Choroid plexus epithelial cell (primary cell): ENCODE results near the gene EPOP.
A peak's percentile ranks its signal among the peaks of the same experiment; 100 is the strongest.

ENCODE experiments used
- DNase-seq: peaks from one replicate; pipeline ENCODE4 v3.0.0-alpha.2; 2010; ENCODE audit warnings: low read depth
- H3K4me3 ChIP-seq: 2 replicates; pipeline ENCODE4 v1.5.1; 2011; ENCODE audit warnings: low read depth, mild to moderate bottlenecking, control low read depth, low read length, moderate library complexity
- TF ChIP-seq, protein P1 (sequence below): conservative IDR thresholded peaks from 2 replicates; pipeline ENCODE4 v1.5.1; 2011; ENCODE audit warnings: low read depth, mild to moderate bottlenecking, control low read depth, inconsistent platforms, low read length, moderate library complexity

EPOP gene

DNA sequence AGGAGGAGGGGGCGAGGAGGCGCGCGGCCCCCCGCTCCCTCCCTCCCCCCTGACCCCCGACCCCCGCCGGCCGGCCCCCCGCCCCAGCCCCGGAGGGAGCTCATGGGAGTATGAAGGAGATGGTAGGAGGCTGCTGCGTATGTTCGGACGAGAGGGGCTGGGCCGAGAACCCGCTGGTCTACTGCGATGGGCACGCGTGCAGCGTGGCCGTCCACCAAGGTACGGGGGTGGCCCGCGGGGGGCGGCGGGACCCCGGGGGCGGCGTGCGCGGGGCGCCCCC, 30.7 kb upstream of the EPOP start:
- peak overlapping the region; percentile 67 for H3K4me3 ChIP-seq
- TF ChIP-seq, protein P1, sequence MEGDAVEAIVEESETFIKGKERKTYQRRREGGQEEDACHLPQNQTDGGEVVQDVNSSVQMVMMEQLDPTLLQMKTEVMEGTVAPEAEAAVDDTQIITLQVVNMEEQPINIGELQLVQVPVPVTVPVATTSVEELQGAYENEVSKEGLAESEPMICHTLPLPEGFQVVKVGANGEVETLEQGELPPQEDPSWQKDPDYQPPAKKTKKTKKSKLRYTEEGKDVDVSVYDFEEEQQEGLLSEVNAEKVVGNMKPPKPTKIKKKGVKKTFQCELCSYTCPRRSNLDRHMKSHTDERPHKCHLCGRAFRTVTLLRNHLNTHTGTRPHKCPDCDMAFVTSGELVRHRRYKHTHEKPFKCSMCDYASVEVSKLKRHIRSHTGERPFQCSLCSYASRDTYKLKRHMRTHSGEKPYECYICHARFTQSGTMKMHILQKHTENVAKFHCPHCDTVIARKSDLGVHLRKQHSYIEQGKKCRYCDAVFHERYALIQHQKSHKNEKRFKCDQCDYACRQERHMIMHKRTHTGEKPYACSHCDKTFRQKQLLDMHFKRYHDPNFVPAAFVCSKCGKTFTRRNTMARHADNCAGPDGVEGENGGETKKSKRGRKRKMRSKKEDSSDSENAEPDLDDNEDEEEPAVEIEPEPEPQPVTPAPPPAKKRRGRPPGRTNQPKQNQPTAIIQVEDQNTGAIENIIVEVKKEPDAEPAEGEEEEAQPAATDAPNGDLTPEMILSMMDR = no peak
- no peak for DNase-seq

DNA sequence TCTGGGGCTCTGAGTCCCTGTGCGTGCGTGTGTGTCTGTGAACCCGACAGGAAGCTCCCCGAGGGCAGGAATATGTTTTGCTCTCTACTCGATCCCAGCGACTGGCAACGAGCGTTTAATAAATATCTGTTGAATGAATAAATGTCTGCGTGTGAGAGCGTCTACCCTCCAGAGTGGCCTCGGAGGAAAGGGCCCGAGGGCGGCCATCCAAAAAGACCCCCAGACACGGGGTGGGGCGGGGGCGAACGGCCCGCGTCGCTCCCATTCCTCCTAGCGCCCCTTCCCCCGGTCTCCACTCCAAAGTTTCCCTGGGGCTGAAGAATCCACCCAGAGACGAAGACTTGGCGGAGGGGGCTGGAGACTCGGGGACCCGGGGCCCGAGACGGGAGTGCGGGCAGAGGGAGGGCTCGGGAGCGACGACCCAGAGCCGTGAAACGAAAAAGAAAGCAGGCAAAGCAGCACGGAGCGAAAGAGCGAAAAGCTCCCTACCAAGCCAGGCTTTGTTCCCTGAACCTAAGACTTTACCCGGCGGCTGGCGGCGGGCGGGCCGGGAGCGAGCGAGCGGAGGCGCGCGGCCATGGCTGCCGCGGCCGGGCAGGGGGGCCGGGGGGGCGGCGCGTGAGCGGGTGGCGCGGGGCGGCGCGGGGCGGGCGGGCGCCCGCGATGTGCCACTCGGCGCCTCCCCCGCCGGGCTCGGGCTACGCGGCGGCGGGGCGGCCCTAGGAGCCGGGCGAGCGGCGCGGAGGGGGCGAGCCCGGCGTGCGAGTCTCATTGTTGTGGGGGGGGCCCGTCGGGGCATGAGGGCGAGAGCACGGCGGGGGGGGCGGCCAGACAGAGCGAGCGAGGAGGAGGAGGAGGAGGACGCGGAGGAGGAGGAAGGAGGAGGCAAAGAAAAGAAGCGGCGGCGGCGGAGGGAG, 30.1 kb upstream of the EPOP start, which contains the start of gene MLLT6:
TSS of gene MLLT6 (plus strand) at position 668 of the 917 bp plus-strand sequence. CDS start 360 bp downstream, outside the sequence.
- TF ChIP-seq, protein P1 = no peak
- DNase-seq = peak; percentile 77
- H3K4me3 ChIP-seq = peak within 1 kb of the TSS; percentile 67

DNA sequence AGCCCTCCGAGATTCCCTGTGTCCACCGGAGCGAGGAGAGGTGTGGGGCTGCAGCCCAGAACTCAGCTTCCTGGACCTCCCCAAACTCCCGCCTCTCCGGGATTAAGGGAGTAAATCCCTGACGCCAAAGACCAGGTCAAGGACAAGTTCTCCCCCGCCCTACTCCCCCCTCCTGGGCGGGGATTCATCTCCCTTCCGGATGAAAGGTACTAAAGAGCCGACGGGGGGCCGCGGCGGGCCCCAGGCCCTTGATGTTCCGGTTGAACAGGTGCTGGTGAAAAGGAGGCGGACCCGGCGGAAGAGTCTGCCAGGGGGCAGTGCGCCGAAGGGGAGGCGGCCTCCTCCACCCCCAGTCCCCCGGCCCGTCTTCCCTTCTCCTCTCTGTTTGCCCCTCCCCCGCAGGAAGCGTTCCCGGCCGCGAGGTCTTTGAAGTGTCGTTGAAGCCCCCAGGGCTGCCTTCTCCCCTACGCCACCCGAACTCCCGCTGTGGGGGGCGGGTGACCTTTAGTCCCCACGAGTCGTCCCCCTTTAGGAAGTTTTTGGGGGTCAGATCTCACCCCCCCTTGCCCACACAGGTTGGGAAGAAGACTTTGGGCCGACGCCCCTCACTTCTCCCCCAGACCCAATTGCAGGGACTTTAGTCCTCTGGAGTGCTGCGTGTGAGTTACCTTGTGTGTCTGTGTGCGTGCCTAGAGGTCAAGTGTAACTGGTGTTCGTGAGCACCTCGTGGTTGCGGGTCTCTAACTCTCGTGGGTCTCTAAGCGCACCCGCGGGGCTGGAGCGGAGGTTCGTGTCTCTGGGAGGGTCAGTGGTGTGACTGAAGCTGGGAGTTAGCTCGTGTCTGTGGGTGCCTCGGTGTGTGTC, 29.2 kb upstream of the EPOP start:
- TF ChIP-seq, protein P1 = no peak
- DNase-seq = peak; percentile 14
- peak overlapping the region; percentile 67 for H3K4me3 ChIP-seq

DNA sequence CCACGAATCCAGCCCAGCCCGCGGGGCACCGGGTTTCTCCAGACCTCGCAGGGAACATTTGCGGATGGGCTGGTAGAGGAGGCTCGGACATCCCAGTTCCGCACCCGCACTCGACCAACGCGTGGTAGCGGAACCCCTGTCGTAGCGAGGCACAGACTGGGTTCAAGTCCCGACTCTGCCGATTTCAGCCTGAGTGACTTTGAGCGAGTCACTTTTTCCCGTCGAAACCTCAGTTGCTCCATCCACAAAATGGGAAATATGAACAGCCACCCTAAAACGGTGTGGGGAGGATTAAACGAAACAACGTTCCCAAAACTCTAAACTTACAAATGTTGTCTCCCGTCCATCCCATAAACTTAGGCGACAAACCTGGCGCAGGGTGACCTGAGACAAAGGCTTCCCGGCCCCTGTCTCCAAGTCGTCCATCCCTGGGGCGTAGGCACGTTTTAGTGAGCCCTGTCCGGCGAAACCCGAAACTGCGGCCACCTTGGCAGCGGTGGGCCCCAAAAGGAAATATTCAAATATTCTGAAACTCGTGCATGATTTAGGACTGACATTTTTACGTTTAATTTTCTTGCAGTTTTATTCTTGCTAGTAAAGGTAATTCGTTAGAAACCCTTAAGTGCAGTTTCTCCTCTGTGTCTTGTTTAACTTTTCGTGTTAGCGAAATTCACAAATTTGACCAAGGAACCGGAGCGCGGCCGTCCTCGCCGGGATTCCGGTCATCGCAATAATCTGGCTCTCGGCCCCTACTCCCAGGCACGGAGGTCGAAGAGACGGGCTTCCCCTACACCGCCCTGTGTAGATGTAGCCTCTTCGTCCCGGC, 28.4 kb upstream of the EPOP start:
- H3K4me3 ChIP-seq = peak overlapping the region; percentile 67
- TF ChIP-seq, protein P1 = no peak
- DNase-seq = no peak

DNA sequence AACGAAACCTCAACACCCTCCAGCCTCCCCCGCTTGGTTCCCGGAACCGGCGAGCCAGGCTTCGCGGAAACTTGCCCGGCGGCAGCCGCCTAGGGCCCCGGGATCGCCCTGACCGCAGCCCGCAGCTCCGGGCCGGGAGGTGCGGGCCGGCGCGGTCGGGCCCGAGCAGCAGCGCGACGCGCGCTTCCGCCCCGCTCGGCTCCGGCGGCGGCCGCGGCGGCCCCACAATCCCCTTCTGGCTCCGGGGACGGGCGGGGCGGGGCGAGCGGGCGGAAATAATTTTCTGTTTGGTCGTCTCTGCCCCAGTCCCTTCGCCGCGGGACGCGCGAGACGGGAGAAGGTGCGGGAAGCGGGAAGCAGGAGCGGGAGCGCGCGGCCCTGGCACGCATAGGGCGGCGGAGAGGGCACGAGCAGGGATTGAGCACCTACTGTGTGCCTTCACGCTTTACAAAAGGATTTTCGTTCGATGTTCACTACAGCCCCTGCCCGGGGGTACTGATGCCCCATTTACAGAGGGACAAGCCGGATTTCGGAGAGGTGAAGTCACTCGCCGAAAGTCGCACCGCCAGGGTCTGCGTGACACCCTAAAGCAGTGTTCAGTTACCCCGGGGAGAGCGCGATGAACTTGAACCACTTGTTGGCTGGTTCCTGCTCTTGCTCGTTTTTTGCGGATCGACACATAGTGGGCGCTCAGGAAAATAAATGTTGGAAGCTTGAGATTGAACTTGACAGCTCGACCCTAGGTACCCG, 27.6 kb upstream of the EPOP start:
- TF ChIP-seq, protein P1 = no peak
- H3K4me3 ChIP-seq = peak overlapping the region; percentile 67
- DNase-seq = peak; percentile 78
